Colonic mucosa (tissue), 4 donors: Measurements from ENCODE around the gene MDH1. TPM values are rescaled to one million over a fixed set of nuclear protein-coding genes. Genes with fewer than 3 reads are reported as not detected.

Experiments used
- DNase-seq: peaks from one replicate; pipeline ENCODE4 v3.0.0-alpha.2; 2020
- H3K27ac ChIP-seq: fragments of 200-600 bp; one replicate; pipeline ENCODE4 v1.8.0; 2021
- H3K27me3 ChIP-seq: fragments of 200-600 bp; one replicate; pipeline ENCODE4 v1.8.0; 2021
- H3K36me3 ChIP-seq: fragments of 200-600 bp; one replicate; pipeline ENCODE4 v1.8.0; 2021
- H3K4me1 ChIP-seq: fragments of 200-600 bp; one replicate; pipeline ENCODE4 v1.8.0; 2021; ENCODE audit warnings: mild to moderate bottlenecking
- H3K4me3 ChIP-seq: fragments of 200-600 bp; one replicate; pipeline ENCODE4 v1.8.0; 2021
- H3K9ac ChIP-seq, 2 donors: one replicate each; pipeline ENCODE4 v1.7.0; 2013; ENCODE audit warnings: control low read depth in 2 of 2, low read depth in 2 of 2, low read length in 2 of 2
- H3K9me3 ChIP-seq: fragments of 200-600 bp; one replicate; pipeline ENCODE4 v1.8.0; 2021
- intact Hi-C: fragments of 100-400 bp; cut with DNase I; formaldehyde crosslinking; loops from one replicate; pipeline ENCODE4 v1.14.1; 2022
- total RNA-seq, 2 donors: library from RNA; stranded (reverse); fragmentation: NEBNext Ultra II Directional in 1 of 2; extraction: Animal tissue kit (Norgen Biotek cat#: 25700) in 1 of 2; gene quantifications; one replicate each; pipeline ENCODE4 v1.2.1, GENCODE V29; 2021
- TF ChIP-seq, protein P1 (sequence below): fragments of 200-600 bp; IDR thresholded peaks from one replicate; pipeline ENCODE4 v1.8.0; 2022; ENCODE audit warnings: antibody characterized with exemption, mild to moderate bottlenecking
- donor health status: healthy.
- donor health status: DM: no; HTN: no; CAD: no.
- donor health status: DM: no; HTN: no; CAD: no.

Gene MDH1
- total RNA-seq: 100 to 1,000 TPM; 187 to 229 TPM

DNA sequence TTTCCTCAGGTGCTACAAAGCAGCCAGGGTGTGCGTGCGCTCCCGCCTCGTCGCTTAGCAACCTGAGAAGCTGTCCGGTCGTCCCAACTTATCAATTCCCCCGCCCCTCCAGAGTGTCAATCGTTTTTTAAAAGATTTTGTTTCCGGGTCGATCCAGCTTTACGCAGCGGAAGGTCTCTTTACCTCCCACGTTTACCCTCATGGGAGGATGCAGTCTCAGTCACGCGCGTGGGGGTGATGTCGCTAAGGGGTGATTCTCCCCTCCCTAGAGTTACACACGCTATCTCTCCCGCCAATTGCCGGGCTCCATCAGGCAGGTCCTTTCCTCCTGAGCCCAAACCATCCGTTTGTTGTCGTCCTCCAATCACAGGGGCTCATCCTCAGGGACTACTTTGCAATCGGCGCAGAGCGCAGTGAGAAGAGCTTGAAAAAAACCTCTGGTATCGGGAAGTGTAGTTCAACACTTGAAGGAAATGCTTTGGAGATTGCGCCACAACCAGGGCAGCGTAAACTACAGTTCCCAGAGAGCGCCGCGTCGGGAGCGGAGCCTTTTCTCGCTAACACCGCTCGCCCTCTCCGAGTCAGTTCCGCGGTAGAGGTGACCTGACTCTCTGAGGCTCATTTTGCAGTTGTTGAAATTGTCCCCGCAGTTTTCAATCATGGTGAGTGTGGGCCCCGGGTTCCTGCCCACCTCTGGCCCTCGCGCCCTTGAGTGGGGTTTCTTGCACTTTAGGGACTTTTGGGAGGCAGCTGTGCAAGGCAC, at the start of gene MDH1, which contains the start of gene WDPCP:
MDH1 (plus strand) TSS at position 579 of the 763 bp plus-strand sequence; CDS start at position 660, 81 bp downstream.
WDPCP (minus strand) TSS at position 93 of the 763 bp plus-strand sequence. CDS start 206 bp downstream, outside the sequence.
- intact Hi-C loops: no loop called here
- Histone ChIP-seq H3K4me3 (peak within 1 kb of the TSS; percentile 88), H3K4me1 (no peaks in the 10 kb centered on the region), H3K27ac (peak within 1 kb of the TSS; percentile 79), H3K36me3 (no peaks in the 10 kb centered on the region), H3K27me3 (no peaks in the 10 kb centered on the region), H3K9ac (peak within 1 kb of the TSS; percentile 75 to 91), H3K9me3 (no peaks in the 10 kb centered on the region)
- peak; percentile 95 for DNase-seq
- TF ChIP-seq, protein P1, sequence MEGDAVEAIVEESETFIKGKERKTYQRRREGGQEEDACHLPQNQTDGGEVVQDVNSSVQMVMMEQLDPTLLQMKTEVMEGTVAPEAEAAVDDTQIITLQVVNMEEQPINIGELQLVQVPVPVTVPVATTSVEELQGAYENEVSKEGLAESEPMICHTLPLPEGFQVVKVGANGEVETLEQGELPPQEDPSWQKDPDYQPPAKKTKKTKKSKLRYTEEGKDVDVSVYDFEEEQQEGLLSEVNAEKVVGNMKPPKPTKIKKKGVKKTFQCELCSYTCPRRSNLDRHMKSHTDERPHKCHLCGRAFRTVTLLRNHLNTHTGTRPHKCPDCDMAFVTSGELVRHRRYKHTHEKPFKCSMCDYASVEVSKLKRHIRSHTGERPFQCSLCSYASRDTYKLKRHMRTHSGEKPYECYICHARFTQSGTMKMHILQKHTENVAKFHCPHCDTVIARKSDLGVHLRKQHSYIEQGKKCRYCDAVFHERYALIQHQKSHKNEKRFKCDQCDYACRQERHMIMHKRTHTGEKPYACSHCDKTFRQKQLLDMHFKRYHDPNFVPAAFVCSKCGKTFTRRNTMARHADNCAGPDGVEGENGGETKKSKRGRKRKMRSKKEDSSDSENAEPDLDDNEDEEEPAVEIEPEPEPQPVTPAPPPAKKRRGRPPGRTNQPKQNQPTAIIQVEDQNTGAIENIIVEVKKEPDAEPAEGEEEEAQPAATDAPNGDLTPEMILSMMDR: no peak

DNA sequence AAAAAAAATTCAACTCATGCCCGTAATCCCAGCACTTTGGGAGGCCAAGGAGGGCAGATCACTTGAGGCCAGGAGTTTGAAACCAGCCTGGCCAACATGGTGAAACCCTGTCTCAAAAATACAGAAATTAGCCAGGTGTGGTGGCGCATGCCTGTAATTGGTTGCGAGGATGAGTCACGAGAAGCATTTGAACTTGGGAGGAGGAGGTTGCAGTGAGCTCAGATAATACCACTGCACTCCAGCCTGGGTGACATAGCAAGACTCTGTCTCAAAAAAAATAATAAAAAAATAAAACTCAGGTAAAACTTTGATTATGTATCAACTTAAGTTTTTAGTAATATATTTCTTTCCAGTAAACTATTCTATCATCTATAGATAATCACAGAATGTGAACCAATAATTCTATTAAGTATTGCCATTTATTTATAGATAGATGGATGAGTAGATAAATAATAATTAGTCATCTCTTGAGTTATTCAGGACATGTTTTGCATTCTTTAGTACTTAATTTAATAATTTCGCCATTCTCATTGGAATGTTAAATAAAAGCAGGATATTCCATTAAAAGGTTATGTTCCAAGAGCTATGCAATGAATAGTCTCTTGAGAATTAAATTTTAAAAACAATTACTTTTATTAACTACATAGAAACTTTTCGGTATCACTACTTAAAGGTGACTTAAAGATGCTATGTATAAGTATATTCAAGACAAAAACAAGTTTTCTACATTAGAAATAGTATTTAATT, 49.2 kb upstream of the MDH1 start:
- no peak for DNase-seq
- Histone ChIP-seq H3K36me3 (no peaks in the 10 kb centered on the region), H3K4me3 (no peak overlapping the region), H3K9ac (no peak overlapping the region), H3K27ac (no peak overlapping the region), H3K9me3 (no peaks in the 10 kb centered on the region), H3K27me3 (no peaks in the 10 kb centered on the region), H3K4me1 (no peaks in the 10 kb centered on the region)
- intact Hi-C loops: no loop called here
- TF ChIP-seq, protein P1: no peak

DNA sequence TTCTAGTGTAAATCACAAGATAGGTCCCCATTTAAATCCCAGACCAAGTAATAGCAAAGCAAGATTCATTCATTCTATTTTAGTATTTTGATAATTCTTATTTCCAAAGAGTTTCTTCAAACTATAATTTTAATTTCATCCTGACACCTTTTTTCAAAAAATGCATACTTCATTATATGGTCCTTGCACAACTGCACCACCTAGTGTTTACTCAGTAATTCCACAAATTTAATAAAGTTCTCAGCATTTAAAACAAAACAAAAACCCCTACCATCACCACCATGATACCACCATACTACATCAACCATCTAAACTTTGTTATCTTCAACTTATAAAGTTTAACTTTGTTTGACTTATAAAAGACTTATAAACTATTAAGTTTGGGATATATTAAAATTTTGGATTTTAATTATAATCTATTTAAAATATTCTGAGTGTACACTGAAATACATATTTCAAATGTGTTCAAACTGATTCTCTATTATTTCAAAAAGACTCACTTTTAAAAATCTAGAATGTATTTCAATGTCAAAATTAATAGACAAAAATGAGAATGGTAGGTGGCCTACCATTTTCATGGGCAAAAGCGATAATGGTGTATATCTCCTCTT, 44.6 kb upstream of the MDH1 start:
- H3K4me1 ChIP-seq: no peaks in the 10 kb centered on the region
- no peak for DNase-seq
- H3K9me3 ChIP-seq: no peaks in the 10 kb centered on the region
- H3K27ac ChIP-seq: no peak overlapping the region
- intact Hi-C loops: no loop called here
- no peaks in the 10 kb centered on the region for H3K27me3 ChIP-seq
- TF ChIP-seq, protein P1: peak; percentile 31
- H3K4me3 ChIP-seq: no peak overlapping the region
- no peaks in the 10 kb centered on the region for H3K36me3 ChIP-seq
- H3K9ac ChIP-seq: no peak overlapping the region

DNA sequence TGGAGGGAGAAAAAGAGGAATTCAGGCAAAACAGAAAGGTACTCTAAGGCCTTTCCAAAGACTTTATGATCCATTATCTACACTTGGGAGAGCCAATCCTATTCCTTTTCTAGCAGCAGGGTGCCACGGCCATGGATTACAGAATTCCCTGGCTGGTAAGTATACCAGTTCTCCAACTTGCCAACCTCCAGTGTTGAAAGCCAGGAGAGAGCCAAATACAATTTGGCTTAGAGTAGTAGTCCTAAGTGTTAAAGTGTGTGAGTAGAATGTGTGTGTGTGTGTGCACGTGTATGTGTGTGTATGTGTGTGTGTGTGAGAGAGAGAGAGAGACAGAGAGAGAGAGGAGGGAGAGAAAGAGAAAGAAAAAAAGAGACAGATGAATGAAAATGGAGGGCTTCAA, 43.7 kb upstream of the MDH1 start:
- no peaks in the 10 kb centered on the region for H3K27me3 ChIP-seq
- no peak for DNase-seq
- H3K27ac ChIP-seq: no peak overlapping the region
- H3K9me3 ChIP-seq: no peaks in the 10 kb centered on the region
- intact Hi-C loops: no loop called here
- TF ChIP-seq, protein P1: no peak
- no peaks in the 10 kb centered on the region for H3K4me1 ChIP-seq
- no peak overlapping the region for H3K4me3 ChIP-seq
- no peaks in the 10 kb centered on the region for H3K36me3 ChIP-seq
- no peak overlapping the region for H3K9ac ChIP-seq

DNA sequence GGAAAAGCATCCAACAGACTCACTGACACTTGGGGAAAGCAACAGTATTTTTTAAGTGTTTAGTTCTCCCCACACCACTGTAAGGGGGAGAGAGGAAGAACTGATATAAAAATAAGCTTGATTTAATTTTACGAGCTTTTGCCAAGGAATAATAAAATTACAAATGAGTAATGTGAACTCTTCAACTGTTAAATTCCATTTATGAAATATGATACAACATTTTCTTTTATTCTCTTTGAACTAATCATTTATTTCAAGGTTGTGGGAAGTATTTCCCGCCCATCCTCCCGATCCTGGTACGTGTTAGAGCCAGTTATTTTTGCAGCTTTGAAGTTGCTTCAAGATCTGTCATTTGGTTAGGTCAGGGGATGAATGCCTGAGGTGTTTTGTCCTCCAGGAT, 35.7 kb upstream of the MDH1 start:
- no peaks in the 10 kb centered on the region for H3K9me3 ChIP-seq
- H3K9ac ChIP-seq: no peak overlapping the region
- H3K27ac ChIP-seq: no peak overlapping the region
- TF ChIP-seq, protein P1: no peak
- no peaks in the 10 kb centered on the region for H3K36me3 ChIP-seq
- H3K4me1 ChIP-seq: no peaks in the 10 kb centered on the region
- no peak for DNase-seq
- H3K27me3 ChIP-seq: no peaks in the 10 kb centered on the region
- intact Hi-C loops: no loop called here
- no peak overlapping the region for H3K4me3 ChIP-seq
